ENCODE measurements around the gene HPCAL1.

DNA sequence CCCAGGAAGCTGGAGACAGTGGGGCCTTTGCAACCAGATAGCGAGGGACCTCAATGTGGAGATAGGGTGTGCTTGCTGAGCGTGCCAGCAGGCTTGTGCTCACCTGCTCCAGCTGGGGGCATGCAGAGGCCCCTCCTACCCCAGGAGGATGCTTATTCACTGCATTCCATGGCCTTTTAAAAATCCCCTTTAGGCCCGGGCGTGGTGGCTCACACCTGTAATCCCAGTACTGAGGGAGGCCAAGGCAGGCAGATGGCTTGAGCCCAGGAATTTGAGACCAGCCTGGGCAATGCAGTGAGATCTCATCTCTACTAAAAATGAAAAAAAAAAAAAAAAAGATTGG is 90.9 kb downstream of the HPCAL1 start:
- no peak for TF ChIP-seq POLR2A (IDR thresholded peaks at IDR 0.05)
- TF ChIP-seq, protein P1, sequence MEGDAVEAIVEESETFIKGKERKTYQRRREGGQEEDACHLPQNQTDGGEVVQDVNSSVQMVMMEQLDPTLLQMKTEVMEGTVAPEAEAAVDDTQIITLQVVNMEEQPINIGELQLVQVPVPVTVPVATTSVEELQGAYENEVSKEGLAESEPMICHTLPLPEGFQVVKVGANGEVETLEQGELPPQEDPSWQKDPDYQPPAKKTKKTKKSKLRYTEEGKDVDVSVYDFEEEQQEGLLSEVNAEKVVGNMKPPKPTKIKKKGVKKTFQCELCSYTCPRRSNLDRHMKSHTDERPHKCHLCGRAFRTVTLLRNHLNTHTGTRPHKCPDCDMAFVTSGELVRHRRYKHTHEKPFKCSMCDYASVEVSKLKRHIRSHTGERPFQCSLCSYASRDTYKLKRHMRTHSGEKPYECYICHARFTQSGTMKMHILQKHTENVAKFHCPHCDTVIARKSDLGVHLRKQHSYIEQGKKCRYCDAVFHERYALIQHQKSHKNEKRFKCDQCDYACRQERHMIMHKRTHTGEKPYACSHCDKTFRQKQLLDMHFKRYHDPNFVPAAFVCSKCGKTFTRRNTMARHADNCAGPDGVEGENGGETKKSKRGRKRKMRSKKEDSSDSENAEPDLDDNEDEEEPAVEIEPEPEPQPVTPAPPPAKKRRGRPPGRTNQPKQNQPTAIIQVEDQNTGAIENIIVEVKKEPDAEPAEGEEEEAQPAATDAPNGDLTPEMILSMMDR (IDR thresholded peaks at IDR 0.05), result no peak

Data from adrenal gland (tissue), 5 donors.